Measurements from ENCODE around the gene COCH. TPM values are rescaled to one million over a fixed set of nuclear protein-coding genes. Genes with fewer than 3 reads are reported as not detected.

COCH gene
- polyA plus RNA-seq, result 53.1 and 66.9 TPM in 2 replicates

GRCh38 chr14:30874120-30874998 is at the start of gene COCH:
Gene COCH, plus strand, starts transcription at chr14:30874559. Its CDS starts 380 bp downstream, at chr14:30874939.

Other genes starting within 250 kb of the COCH start
- gene AP4S1, start 151.1 kb downstream of the COCH start, polyA plus RNA-seq, result 79.4 and 106 TPM in 2 replicates
- gene STRN3, start 151.8 kb downstream of the COCH start, polyA plus RNA-seq, result 184 and 211 TPM in 2 replicates